GM21360 (cell line): ENCODE data around the gene LIMCH1.

Experiments
- ATAC-seq: cut with Tn5 transposase; IDR thresholded peaks from one replicate; pipeline ENCODE4 v1.9.1; 2021; ENCODE audit warnings: mild to moderate bottlenecking, moderate library complexity; ENCODE audit not compliant: unreplicated experiment

LIMCH1 gene

DNA sequence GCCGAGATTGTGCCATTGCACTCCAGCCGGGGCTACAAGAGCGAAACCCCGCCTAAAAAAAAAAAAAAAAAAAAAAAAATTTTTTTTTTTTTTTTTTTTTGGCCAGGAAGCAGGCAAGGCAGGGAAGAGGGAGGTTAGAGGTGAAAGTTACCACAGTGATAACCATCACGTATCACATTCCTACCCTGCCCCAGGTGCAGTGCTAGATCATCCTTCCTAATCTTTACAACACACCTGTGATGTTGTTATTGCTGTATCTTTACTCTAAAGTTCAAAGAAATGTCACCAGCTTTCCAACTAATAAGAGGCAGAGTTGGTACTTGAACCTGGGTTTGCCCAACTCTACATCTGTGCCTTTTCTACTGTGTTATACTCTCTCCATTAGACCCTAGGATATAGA lies 7.2 kb upstream of the LIMCH1 start:
- no peak for ATAC-seq

- no peak for ATAC-seq
Measured at GRCh38 chr4:41532336-41532735, 5.6 kb upstream of the LIMCH1 start.

- no peak for ATAC-seq
Measured at GRCh38 chr4:41532882-41533281, 5.1 kb upstream of the LIMCH1 start.

DNA sequence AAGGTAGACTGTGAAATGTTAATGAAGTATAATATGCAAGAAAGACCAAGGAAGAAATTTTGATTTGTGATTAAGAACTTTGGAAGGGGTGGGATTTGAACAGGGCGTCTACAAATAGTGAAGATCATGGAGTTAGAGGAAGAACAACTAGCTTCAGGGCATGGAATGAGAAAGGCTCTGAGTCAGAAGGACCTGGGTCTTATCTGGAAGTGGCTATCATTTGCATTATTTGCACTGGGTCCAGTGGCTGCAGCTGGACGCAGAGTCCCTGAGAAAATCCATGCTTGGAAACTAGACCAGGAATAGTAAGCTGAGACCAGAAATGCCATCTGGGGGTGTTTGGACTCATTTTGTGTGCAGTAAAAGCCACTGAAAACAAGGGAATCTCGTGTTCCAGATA lies 4.3 kb upstream of the LIMCH1 start:
- no peak for ATAC-seq

DNA sequence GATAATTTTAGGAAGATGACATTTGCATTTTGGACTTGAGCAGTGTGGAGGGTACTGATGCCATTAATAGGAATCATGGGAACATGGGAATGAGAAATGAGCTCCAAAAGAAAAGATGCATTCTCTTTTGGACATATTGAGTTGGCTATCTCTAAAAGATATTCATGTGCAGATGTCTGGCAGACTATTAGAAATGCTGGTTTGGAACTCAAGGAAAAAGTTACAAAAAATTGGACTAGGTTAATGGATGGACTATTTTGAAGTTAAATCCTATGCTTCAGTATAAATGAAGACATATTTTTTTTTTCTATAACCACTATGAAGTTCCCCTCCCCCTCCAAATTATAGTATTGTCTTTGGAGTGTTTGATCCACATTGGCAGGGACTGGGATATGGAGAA lies 3.6 kb upstream of the LIMCH1 start:
- ATAC-seq = no peak

GRCh38 chr4:41535911-41536371 lies 2.0 kb upstream of the LIMCH1 start:
- no peak for ATAC-seq

DNA sequence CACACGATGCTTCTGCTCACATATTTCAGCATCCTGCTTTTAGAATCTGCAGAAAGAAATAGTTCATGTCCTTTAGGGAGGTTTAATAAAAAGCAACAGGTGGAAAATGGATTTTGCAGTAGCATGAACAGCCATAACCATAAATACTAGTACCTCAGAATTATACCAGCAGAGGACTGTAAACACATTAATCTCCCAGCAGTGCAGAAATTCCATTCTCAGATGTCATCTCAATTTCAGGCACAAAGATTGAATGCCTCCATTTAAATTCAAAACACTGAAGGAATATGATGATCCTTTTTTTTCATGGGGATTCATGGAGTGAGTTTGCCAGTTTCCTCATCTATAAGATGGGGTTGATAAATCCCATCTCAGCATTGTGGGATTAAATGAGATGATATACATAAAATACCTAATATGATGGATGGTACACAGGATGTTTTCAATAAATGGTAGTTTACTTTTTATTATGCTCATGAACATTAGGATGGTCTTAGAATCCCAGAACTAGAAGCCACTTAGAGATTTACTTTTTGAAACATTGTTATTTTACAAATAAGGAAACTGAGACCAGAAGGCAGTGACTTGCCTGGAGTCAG lies 566 bp upstream of the LIMCH1 start:
- no peak for ATAC-seq

GRCh38 chr4:41538887-41539498 lies 1.0 kb downstream of the LIMCH1 start:
- ATAC-seq = no peak

- no peak for ATAC-seq
Measured at GRCh38 chr4:41539711-41540110, 1.8 kb downstream of the LIMCH1 start.

DNA sequence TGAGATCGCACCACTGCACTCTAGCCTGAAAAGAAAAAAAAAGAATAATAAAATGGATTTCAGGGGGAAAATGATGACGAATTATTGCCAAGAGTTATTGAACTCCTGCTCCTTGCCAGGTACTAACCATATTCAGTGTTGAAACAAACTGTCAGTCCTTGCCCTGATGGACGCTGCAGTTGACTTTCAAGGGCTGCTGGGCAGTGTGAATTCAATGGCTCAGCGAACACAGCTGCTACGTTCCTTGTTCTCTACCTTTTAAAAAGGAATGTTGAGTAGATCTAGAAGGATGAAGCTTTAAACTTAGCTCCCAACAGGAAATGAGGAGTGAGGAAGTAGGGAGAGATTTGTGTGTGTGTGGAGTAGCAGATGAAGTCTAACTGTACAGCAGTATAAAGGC lies 2.7 kb downstream of the LIMCH1 start:
- ATAC-seq = no peak

- no peak for ATAC-seq
Measured at GRCh38 chr4:41541687-41542094, 3.7 kb downstream of the LIMCH1 start.

DNA sequence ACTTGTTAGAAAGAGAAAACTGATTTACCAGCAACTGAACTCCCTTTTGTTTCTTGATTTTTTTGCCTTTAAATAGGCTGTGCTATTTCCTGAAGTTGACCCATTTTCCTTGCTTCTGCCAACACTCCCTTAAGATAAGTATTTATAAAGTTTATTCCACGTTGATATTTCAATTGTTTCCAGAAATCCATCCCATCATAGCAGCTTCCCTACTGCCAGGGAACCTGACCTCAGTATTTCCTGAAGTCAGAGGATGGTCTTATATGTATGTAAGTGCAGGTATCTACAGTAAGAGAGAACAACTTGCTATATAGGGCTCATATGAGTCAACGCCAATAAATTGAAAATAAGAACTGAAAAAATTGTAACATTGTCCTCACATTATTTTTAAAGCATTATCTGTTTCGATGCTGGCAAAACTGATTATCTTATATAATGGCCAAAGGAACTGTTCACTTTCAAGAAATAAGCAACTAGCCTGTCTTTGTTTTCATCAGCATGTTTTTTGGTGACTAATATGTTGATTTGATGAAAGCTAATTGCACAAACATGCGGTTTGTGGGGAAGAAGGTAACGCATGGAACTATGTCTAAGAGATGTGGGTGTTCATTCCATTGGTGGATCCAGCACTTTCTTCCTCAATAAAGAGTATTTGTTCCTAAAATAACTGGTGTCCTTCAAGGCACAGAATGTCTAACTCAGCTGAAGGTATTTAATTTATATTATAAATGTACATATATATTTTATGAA lies 4.7 kb downstream of the LIMCH1 start:
- no peak for ATAC-seq

DNA sequence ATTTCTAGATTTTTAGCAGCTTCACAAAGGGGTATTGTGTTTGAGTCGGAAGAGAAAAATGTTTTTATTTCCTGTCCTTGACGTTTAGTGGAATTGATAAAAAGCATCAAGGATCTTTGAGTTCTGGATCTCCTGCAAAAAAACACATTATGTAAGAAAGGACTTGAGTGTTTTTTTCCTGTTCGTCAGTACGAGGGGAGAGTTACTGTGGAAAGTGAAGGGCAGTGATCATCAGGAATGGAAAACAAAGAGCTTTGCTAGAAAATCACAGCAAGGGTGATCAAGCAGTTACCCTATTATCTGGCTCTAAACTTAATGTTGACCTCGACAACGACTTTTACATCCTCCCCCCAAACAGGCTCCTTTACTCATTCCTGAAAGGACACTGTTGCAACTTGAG lies 7.3 kb downstream of the LIMCH1 start:
- ATAC-seq = no peak

GRCh38 chr4:41546638-41547037 lies 8.7 kb downstream of the LIMCH1 start:
- ATAC-seq = no peak

DNA sequence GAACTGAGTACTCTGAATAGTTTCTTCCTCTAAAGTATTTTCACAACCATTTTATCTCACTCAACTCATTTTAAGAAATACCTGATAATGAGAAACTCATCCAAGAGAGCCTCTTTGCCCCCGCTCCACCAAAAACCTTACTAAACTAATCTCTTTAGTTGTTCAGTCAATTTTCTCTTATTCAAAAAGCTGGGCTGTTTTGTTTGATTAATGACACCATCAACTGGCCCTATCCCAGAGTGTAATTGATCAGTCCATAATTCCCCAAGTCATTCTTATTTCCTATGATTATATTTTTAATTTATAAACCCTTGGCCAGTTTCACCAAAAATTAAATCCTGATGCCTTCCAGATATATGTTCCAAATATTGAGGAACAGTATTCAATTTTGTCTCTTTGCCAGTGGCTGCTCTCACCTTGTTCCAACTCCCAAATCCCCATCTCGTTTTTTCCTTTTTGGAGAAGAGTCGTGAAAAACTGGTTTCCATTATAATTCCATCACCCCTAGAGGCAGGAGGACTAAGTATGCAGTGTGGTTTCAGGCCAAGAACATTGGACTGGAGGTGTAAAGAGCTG lies 10.4 kb downstream of the LIMCH1 start:
- ATAC-seq = no peak

- no peak for ATAC-seq
Measured at GRCh38 chr4:41549478-41549877, 11.5 kb downstream of the LIMCH1 start.

- no peak for ATAC-seq
Measured at GRCh38 chr4:41550308-41550707, 12.4 kb downstream of the LIMCH1 start.

- ATAC-seq = no peak
Measured at GRCh38 chr4:41551536-41551935, 13.6 kb downstream of the LIMCH1 start.

DNA sequence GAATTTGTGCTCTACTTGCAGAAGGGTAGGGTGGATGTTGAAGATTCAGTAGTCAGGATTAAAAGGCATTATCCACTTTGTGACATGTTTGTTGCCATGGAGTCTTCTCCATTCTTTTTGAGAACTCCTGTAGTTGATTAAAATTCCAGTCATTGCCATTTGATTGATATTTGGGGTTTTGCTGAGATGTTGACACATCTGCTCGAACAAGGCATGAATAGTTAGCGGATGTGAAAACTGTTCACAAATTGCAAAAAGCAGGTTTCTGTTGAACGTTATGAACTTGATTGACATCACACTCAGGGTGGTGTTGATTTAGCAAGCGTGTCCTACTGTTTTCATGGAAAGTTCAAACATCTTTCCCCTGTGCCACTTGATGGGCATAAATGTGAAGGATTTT lies 16.9 kb downstream of the LIMCH1 start:
- no peak for ATAC-seq

DNA sequence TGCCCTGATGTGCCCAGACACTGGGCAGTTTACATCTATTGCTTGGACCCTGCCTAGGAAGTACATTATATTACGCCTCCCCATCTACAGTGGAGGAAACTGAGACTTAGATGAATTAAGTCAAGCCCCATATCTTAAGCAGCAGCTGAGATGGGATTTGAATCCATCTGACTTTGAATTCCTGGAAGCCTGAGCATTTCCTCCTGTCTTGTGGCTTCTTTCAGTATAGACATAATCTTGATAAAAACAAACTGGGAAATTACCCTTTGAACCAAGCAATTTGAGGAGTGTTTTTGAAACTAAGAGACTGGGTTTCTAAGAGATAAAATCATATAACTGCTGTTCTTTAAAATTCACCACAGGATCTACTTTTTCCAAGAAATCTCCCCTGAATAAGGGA lies 18.6 kb downstream of the LIMCH1 start:
- ATAC-seq = no peak

GRCh38 chr4:41559940-41560516 lies 22.1 kb downstream of the LIMCH1 start:
- ATAC-seq = no peak

DNA sequence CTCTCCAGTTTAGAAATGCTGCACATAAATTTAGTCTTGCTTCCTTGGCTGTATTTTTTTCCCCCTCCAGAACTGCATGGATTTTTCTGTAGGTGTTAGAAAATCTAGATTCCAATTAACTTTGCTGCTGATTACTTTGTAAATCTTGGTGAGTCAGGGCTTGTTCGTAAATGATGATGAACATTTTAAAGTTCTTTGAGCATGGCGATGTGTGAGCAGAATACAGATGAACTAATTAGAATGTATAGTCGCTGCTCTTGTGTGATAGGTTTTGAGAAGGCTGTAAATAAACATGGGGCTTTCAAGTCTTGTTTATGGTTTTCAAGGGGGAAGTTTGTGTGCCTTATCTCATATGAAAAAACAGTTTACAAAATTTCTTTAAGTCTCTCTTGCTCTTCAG lies 23.3 kb downstream of the LIMCH1 start:
- ATAC-seq = no peak
